ENCODE data around the gene SH3BGRL2.

Gene SH3BGRL2

GRCh38 chr6:79630883-79631692 is at the start of gene SH3BGRL2:
SH3BGRL2 (plus strand) TSS chr6:79631329; CDS start chr6:79631462, 133 bp downstream.
- peak in 1 of 2 donors; percentile 6 for DNase-seq

DNA sequence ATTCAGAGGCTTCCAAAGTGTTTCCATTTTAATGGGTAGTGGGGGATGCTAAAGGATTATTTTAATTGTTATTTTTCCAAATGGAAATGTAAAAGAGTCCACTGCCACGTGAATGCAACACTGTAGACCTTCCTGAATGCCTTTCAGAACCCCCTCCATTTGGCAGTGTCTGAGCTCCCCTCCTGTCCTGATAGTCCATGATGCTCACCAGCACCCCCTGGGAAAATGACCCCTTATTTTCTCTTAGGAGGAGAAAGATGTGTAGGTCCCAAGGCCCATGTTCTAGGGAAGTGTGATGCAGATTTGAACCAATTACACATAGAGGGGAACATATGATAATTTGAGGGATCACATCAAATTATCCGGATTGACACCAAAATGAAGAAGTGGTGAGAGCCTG is 46.8 kb upstream of the SH3BGRL2 start:
- DNase-seq, result no peak

GRCh38 chr6:79586548-79586947 is 44.6 kb upstream of the SH3BGRL2 start:
- no peak for DNase-seq

DNA sequence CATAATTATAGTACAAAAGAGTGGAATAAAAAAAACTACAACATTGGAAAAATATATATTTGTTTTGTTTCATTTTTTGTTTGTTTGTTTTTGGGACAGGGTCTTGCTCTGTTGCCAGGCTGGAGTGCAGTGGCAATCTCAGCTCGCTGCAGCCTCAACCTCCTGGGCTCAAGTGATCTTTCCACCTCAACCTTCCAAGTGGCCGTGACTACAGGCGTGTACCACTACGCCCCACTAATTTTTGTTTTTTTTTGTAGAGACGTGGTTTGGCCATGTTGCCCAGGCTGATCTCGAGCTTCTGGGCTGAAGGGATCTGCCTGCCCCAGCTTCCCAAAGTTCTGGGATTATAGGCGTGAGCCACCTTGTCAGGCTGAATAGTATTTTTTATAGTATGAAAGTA is 41.4 kb upstream of the SH3BGRL2 start:
- no peak for DNase-seq

DNA sequence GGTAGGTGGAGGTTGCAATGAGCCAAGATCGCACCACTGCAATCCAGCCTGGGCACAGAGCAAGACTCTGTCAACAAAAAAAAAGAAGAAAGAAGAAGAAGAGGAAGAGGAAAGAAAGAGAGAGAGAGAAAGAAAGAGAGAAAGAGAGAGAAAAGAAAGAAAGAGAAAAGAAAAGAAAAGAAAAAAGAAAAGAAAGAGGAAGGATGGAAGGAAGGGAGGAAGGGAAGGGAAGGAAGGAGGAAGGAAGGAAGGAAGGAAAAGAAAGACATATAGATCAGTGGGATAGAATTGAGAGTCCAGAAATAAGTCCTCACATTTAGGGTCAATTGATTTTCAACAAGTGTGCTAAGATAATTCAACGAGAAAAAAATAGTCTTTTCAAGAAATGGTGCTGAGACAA is 34.0 kb upstream of the SH3BGRL2 start:
- DNase-seq, result no peak

DNA sequence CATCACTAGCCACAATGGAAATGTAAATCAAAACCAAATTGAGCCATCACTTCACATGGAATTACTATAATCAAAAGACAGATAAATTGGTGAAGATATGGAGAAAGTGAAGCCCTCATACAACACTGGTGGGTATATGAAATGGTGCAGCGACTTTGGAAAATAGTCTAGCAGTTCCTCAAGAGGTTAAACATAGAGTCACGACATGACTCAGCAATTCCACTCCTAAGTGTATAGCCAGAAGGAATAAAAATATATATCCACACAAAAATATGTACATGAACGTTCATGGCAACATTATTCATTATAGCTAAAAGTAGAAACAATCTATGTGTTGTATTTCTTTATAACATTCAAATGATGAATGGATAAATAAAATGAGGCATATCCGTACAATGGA is 33.1 kb upstream of the SH3BGRL2 start:
- no peak for DNase-seq

GRCh38 chr6:79599725-79600259 is 31.3 kb upstream of the SH3BGRL2 start:
- DNase-seq, result no peak

GRCh38 chr6:79600313-79600712 is 30.8 kb upstream of the SH3BGRL2 start:
- no peak for DNase-seq

GRCh38 chr6:79600812-79601609 is 30.1 kb upstream of the SH3BGRL2 start:
- DNase-seq, result no peak

GRCh38 chr6:79602859-79603258 is 28.3 kb upstream of the SH3BGRL2 start:
- DNase-seq, result no peak

DNA sequence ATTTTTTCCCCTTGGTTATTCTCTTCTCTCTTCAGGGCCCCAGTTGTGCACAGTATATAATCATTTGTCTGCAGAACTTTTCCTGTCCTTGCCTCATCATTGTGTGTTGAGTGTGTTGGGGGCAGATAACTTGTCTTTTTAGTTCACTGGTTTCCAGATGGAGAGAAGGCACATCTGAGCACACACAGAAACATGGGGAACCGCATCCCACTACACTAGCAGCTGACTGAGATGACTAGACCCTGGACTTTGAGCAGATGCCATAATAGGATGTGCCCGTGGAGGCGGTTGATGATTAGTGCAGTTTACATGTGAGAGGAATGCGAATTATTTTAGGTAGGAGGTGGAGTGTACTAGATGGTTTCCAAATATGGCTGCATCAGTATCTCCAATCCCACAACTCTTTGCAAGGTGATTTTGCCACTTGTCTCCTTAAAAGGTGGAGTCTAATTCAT is 26.5 kb upstream of the SH3BGRL2 start:
- no peak for DNase-seq

DNA sequence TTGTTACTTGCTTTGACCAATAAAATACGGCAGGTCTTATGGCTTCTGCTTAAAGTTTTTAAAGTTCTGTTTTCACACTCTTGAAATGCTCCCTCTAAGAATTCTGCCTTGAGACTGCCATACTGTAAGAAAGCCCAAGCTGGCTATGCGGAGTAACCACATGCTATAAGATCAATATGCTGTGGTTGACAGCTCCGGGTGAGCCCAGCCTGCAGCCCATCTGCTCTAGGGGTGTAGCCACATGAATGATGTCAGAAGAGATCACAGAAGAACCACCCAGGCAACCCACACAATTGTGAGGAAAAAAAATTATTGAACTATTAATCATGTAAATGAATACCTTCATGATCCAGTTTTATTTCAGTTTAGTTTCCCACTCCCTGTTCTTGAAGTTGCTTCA is 26.1 kb upstream of the SH3BGRL2 start:
- DNase-seq, result no peak

DNA sequence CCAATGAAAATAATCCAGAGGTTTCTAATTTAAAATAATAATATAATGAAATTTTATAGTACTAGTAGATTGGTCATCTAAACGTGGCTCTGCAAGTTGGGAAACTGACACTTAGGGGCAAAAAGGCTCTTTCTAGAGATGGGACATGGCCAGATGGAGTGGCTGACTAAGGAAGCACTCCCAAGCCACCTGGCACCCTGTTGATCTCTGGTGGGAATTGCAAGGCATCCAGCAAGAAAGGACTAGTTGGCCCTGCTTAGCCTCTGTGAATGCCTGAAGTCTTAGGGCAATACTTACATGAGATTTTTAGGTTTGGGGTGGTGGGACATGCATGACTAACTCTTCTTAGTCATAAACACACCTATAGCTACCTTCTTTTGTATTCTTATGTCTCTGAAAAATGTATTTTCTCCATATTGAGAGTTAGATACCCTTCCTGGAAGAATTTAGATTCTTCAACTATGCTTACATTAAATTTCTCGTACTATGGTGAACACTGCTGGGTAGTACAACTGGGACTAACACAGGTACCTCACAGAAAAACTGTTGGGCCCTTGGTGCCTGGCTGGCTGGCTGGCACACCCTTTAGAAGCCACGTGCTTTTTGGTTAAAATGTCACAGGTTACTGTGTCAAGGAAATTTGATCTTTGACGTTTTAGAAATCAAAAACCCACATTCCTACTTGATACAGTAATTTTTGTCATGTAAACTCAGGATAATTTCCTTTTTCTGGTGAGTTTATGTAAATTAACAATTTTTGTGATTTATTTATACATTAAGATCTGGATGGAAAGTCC is 25.0 kb upstream of the SH3BGRL2 start:
- no peak for DNase-seq

- DNase-seq, result no peak
Measured at GRCh38 chr6:79607000-79607399, 24.1 kb upstream of the SH3BGRL2 start.

GRCh38 chr6:79608334-79609224 is 22.6 kb upstream of the SH3BGRL2 start:
- DNase-seq, result no peak

DNA sequence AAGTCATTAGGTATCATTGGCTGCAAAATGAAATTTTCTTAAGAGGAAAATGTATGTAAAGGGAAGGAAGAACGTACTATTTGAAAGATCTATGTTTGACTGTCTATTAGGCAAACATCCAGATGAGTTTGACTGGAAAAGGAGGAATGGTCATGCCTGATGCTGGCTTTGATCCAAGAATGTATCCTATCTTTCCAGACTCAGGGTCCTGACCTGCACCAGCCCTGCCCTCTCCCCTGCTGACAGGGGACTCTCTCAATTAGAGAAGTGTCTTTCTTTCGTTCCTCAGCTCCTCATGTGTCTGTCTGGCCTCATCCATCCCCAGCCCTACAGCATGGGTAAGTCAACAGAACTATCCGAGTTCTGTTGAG is 21.9 kb upstream of the SH3BGRL2 start:
- DNase-seq, result no peak

GRCh38 chr6:79610306-79611009 is 20.7 kb upstream of the SH3BGRL2 start:
- no peak for DNase-seq

GRCh38 chr6:79612457-79612856 is 18.7 kb upstream of the SH3BGRL2 start:
- no peak for DNase-seq

DNA sequence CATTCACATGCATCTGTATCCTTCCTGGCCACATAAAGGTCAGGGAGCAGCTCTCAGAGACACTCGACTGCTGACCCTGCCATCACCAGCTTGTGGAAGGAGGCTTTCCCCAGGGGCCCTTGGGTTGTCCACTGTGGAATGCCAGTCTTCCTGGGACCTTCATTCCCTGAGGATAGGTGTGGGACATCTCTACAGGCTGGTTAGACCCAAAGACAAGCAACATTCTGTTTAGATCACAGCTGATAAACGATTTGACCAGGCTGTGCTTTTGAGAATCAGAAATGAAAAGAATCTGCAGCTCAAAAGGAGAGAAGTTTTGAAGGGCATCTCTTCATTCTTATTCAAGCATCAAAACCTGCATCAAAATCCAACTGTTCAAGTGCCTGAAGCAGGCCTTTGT is 18.2 kb upstream of the SH3BGRL2 start:
- no peak for DNase-seq

- no peak for DNase-seq
Measured at GRCh38 chr6:79613912-79614311, 17.2 kb upstream of the SH3BGRL2 start.

All from activated CD4-positive, alpha-beta T cell treated with anti-CD3 and anti-CD28 coated beads for 4 hours (primary cell).